ENCODE measurements around the gene FCHSD2.
"Not testable (repeated sequence)": the region's sequence is repeated elsewhere in the genome, so short reads cannot be mapped to it uniquely, and the experiment has no call there.

FCHSD2 gene

GRCh38 chr11:73114835-73115220, 27.3 kb downstream of the FCHSD2 start:
- no peak for DNase-seq

- DNase-seq = no peak
Observed at GRCh38 chr11:73114110-73114834, 27.8 kb downstream of the FCHSD2 start.

GRCh38 chr11:73113426-73113825, 28.7 kb downstream of the FCHSD2 start:
- no peak for DNase-seq

GRCh38 chr11:73107597-73107996, 34.5 kb downstream of the FCHSD2 start:
- DNase-seq = no peak

GRCh38 chr11:73106347-73106746, 35.8 kb downstream of the FCHSD2 start:
- no peak for DNase-seq

- DNase-seq = no peak
Observed at GRCh38 chr11:73100578-73100977, 41.5 kb downstream of the FCHSD2 start.

GRCh38 chr11:73099512-73100266, 42.4 kb downstream of the FCHSD2 start:
- DNase-seq = no peak

- DNase-seq = no peak
Observed at GRCh38 chr11:73095613-73096012, 46.5 kb downstream of the FCHSD2 start.

- DNase-seq = no peak
Observed at GRCh38 chr11:73091521-73092305, 50.4 kb downstream of the FCHSD2 start.

GRCh38 chr11:73087730-73088129, 54.4 kb downstream of the FCHSD2 start:
- DNase-seq = no peak

GRCh38 chr11:73085189-73085875, 56.8 kb downstream of the FCHSD2 start:
- DNase-seq = no peak

- DNase-seq = no peak
Observed at GRCh38 chr11:73078631-73079030, 63.5 kb downstream of the FCHSD2 start.

GRCh38 chr11:73077454-73077853, 64.7 kb downstream of the FCHSD2 start:
- no peak for DNase-seq

GRCh38 chr11:73074319-73074718, 67.8 kb downstream of the FCHSD2 start:
- no peak for DNase-seq

GRCh38 chr11:73072935-73073481, 69.1 kb downstream of the FCHSD2 start:
- DNase-seq = peak; percentile 47

GRCh38 chr11:73070653-73071052, 71.5 kb downstream of the FCHSD2 start:
- no peak for DNase-seq

GRCh38 chr11:73061857-73062424, 80.2 kb downstream of the FCHSD2 start:
- DNase-seq = not testable (repeated sequence)

- DNase-seq = not testable (repeated sequence)
Observed at GRCh38 chr11:73061434-73061833, 80.7 kb downstream of the FCHSD2 start.

- no peak for DNase-seq
Observed at GRCh38 chr11:73059915-73060314, 82.2 kb downstream of the FCHSD2 start.

GRCh38 chr11:73058989-73059674, 83.0 kb downstream of the FCHSD2 start:
- DNase-seq = no peak

GRCh38 chr11:73055655-73056354, 86.3 kb downstream of the FCHSD2 start:
- DNase-seq = no peak

Measured in NCI-H2029 (cell line).